Astrocyte (in vitro differentiated cells and primary cell): ENCODE measurements around the gene LIN9.

Source experiments
- CTCF ChIP-seq: IDR thresholded peaks from 2 replicates; pipeline ENCODE4 v1.5.1; 2011; ENCODE audit warnings: low read depth, mild to moderate bottlenecking, inconsistent platforms, low read length, moderate library complexity; ENCODE audit not compliant: insufficient read depth
- EZH2 ChIP-seq: IDR thresholded peaks from 2 replicates; pipeline ENCODE4 v1.6.1; 2012; ENCODE audit warnings: mild to moderate bottlenecking, low read length, inconsistent platforms; ENCODE audit not compliant: insufficient read depth

- TF ChIP-seq CTCF (no peak), EZH2 (no peak)
Measured at GRCh38 chr1:226292874-226293552, 16.0 kb downstream of the LIN9 start.
